GM19239 (cell line): ENCODE measurements around the gene GFY.
"Not testable (repeated sequence)": the region's sequence is repeated elsewhere in the genome, so short reads cannot be mapped to it uniquely, and the experiment has no call there.

Experiments
- DNase-seq: peaks from one replicate; pipeline ENCODE4 v3.0.0; 2011; ENCODE audit warnings: low spot score; ENCODE audit not compliant: insufficient read length
- FAIRE-seq: peaks from 2 replicates; lab custom pipeline; 2011; peaks lifted over from hg19 to GRCh38; lab: Jason Lieb, UNC

The GFY gene

GRCh38 chr19:49442354-49442753, 17.2 kb downstream of the GFY start:
- peak; percentile 26 for FAIRE-seq
- DNase-seq, result no peak

- DNase-seq, result peak; percentile 88
- peak; percentile 91 for FAIRE-seq
These were observed 17.7 kb downstream of the GFY start for GRCh38 chr19:49442771-49443365.

- DNase-seq (peak; percentile 98), FAIRE-seq (peak; percentile 96)
These were observed 18.3 kb downstream of the GFY start for GRCh38 chr19:49443366-49444099.

- FAIRE-seq, DNase-seq: not testable (repeated sequence)
These were observed 19.0 kb downstream of the GFY start for GRCh38 chr19:49444100-49444700.

GRCh38 chr19:49445997-49446396, 20.8 kb downstream of the GFY start:
- DNase-seq (no peak), FAIRE-seq (no peak)

GRCh38 chr19:49447485-49448431, 22.6 kb downstream of the GFY start:
- FAIRE-seq (no peak), DNase-seq (no peak)

GRCh38 chr19:49448432-49448786, 23.2 kb downstream of the GFY start:
- FAIRE-seq (no peak), DNase-seq (no peak)

- FAIRE-seq, result no peak
These were observed 25.2 kb downstream of the GFY start for GRCh38 chr19:49450405-49450804.

GRCh38 chr19:49451430-49452181, 26.4 kb downstream of the GFY start, which contains the start of gene PIH1D1:
Gene PIH1D1 (minus strand): TSS chr19:49451814. CDS start chr19:49451574, 240 bp downstream.
- peak; percentile 98 for FAIRE-seq

More at GRCh38 chr19:49450405-49450804, 25.2 kb downstream of the GFY start:
- DNase-seq, result no peak

GRCh38 chr19:49453013-49453756, 28.0 kb downstream of the GFY start, which contains the start of gene ALDH16A1:
Gene ALDH16A1 (plus strand): TSS chr19:49453225. CDS start chr19:49453332, 107 bp downstream.
- FAIRE-seq, result peak; percentile 96
- peak; percentile 92 for DNase-seq

More at GRCh38 chr19:49451430-49452181, 26.4 kb downstream of the GFY start, which contains the start of gene PIH1D1:
- peak; percentile 85 for DNase-seq

GRCh38 chr19:49453757-49454240, 28.6 kb downstream of the GFY start:
- DNase-seq (no peak), FAIRE-seq (no peak)

GRCh38 chr19:49455773-49456172, 30.6 kb downstream of the GFY start:
- FAIRE-seq (no peak), DNase-seq (no peak)

- no peak for FAIRE-seq
- DNase-seq, result no peak
These were observed 31.1 kb downstream of the GFY start for GRCh38 chr19:49456326-49456725.

GRCh38 chr19:49458567-49458903, 33.3 kb downstream of the GFY start:
- FAIRE-seq (peak; percentile 4), DNase-seq (no peak)

GRCh38 chr19:49459388-49459787, 34.2 kb downstream of the GFY start:
- DNase-seq (peak; percentile 1), FAIRE-seq (no peak)

- not testable (repeated sequence) for FAIRE-seq, DNase-seq
These were observed 35.9 kb downstream of the GFY start for GRCh38 chr19:49461130-49461529.

GRCh38 chr19:49461656-49462055, 36.5 kb downstream of the GFY start:
- FAIRE-seq (no peak), DNase-seq (no peak)

GRCh38 chr19:49462492-49462891, 37.3 kb downstream of the GFY start:
- DNase-seq (no peak), FAIRE-seq (no peak)
